Left ventricle myocardium inferior (tissue), 1 donor: ENCODE measurements around the gene CCDC91. TPM values are rescaled to one million over a fixed set of nuclear protein-coding genes. Genes with fewer than 3 reads are reported as not detected.
"Not testable (repeated sequence)": the region's sequence is repeated elsewhere in the genome, so short reads cannot be mapped to it uniquely, and the experiment has no call there.

Experiments
- DNase-seq: peaks from one replicate; pipeline ENCODE4 v3.0.0-alpha.2; 2020
- H3K27ac ChIP-seq: fragments of 200-600 bp; replicated peaks from 2 replicates; pipeline ENCODE4 v1.8.0; 2021
- H3K27me3 ChIP-seq: fragments of 200-600 bp; 2 replicates; pipeline ENCODE4 v1.8.0; 2021; ENCODE audit warnings: low read depth
- H3K36me3 ChIP-seq: fragments of 200-600 bp; 2 replicates; pipeline ENCODE4 v1.8.0; 2021
- H3K4me1 ChIP-seq: fragments of 200-600 bp; 2 replicates; pipeline ENCODE4 v1.8.0; 2021
- H3K4me3 ChIP-seq: fragments of 200-600 bp; 2 replicates; pipeline ENCODE4 v1.8.0; 2021; ENCODE audit warnings: mild to moderate bottlenecking, moderate library complexity
- H3K9me3 ChIP-seq: fragments of 200-600 bp; replicated peaks from 2 replicates; pipeline ENCODE4 v1.8.0; 2021
- CTCF ChIP-seq: fragments of 200-600 bp; IDR thresholded peaks from 2 replicates; pipeline ENCODE4 v1.8.0; 2021; ENCODE audit warnings: antibody characterized with exemption, mild to moderate bottlenecking, borderline replicate concordance
- intact Hi-C: fragments of 100-400 bp; cut with micrococcal nuclease; formaldehyde crosslinking; loops from one replicate; pipeline ENCODE4 v1.11.0; 2022
- total RNA-seq: library from RNA; stranded (reverse); fragmentation: NEBNext Ultra II Directional; extraction: Animal tissue kit (Norgen Biotek cat#: 25700); gene quantifications from one replicate; pipeline ENCODE4 v1.2.1, GENCODE V29; 2021
- donor health status: DM: no; HTN: yes; CAD: no; lungs with severe emphysema.

Gene CCDC91
- total RNA-seq, 1 donor from 2014 or later, result 46.4 TPM

DNA sequence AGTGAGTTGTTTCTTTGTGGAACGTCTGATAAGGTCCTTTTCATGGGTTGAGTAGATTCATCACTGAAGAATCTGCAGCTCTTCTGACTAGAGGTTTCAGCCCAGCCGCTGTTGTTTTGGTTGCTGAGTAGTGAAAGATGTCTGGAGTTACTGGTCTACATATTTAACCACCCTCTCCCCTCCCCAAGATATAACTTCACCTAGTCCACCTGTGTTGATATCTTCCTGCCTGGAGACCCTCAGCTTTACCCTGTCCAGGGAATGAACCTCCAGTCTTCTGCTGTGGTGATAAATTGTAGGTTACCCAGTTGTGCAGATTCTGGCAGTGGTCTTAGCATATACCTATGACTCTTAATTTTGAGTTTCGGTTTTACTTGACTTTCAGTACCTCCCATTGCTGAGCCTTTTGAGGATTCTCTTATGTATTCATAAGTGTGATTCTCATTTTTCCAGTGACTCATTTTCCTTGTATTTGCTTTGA is 62.9 kb downstream of the CCDC91 start:
- TF ChIP-seq CTCF, result no peak
- Histone ChIP-seq H3K4me3 (no peak overlapping the region), H3K27me3 (no peaks in the 10 kb centered on the region), H3K36me3 (no peaks in the 10 kb centered on the region), H3K4me1 (peaks cover 18% of the 10 kb centered on the region), H3K9me3 (no peaks in the 10 kb centered on the region), H3K27ac (no peak overlapping the region)
- intact Hi-C loops, result no loop called here
- no peak for DNase-seq

DNA sequence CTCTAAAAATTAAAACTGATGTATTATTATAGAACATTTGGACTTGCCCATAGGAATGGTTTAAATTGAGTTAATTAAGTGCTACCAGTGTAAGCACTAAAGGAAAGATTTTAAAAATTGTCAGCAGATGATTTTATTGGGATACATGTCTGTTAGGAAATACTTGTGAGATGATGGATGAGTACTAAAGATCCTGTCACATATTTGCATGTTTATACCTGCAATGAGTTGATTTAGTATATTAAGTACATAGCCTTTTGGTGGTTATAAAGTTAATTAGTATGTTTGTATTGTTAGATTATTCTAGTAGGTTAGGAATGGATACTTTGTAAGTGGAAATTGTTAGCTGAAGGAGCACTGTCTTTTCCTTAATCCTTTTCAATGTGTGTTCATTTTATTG is 67.2 kb downstream of the CCDC91 start:
- DNase-seq, result no peak
- H3K27ac ChIP-seq, result no peak overlapping the region
- H3K36me3 ChIP-seq, result no peaks in the 10 kb centered on the region
- no peak overlapping the region for H3K4me3 ChIP-seq
- TF ChIP-seq CTCF, result no peak
- intact Hi-C loops, result no loop called here
- no peaks in the 10 kb centered on the region for H3K9me3 ChIP-seq
- H3K27me3 ChIP-seq, result no peaks in the 10 kb centered on the region
- H3K4me1 ChIP-seq, result no peaks in the 10 kb centered on the region

GRCh38 chr12:28258998-28259397 is 68.7 kb downstream of the CCDC91 start:
- Histone ChIP-seq H3K27me3 (no peaks in the 10 kb centered on the region), H3K36me3 (peaks cover 3% of the 10 kb centered on the region), H3K4me1 (no peaks in the 10 kb centered on the region), H3K9me3 (no peaks in the 10 kb centered on the region), H3K27ac (no peak overlapping the region), H3K4me3 (no peak overlapping the region)
- TF ChIP-seq CTCF, result no peak
- intact Hi-C loops, result no loop called here
- no peak for DNase-seq

DNA sequence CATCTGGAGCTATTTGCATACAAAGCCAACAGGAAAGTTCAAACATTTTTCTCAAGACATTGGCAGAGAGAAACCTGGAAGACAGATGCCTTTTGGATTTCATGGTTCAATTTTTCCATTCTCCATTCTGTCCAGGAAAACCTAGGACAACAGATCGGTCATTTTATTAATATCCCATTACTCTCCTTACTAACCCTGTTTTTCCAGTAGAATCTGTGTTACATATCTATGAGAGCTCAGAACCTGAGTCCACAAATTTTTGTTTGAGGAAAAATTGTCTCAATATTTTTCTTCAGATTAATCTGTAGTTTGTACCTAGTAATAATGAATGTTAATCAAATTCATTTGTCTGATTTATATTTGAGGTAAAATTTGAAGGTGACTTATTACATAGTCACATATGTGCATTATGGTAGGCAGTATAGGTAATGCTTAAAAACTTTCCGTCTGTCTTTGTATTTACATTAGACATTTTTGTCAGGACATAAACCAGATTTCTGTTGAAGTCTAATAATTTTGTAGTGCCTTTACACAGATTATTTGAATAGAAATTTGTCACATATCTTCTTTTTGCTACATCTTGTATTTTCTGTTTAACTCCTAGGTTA is 75.3 kb downstream of the CCDC91 start:
- H3K27me3 ChIP-seq, result no peaks in the 10 kb centered on the region
- peaks cover 17% of the 10 kb centered on the region for H3K36me3 ChIP-seq
- DNase-seq, result no peak
- no peaks in the 10 kb centered on the region for H3K4me1 ChIP-seq
- no peak for TF ChIP-seq CTCF
- H3K27ac ChIP-seq, result no peak overlapping the region
- H3K9me3 ChIP-seq, result peaks cover 7% of the 10 kb centered on the region
- intact Hi-C loops, result no loop called here
- no peak overlapping the region for H3K4me3 ChIP-seq

DNA sequence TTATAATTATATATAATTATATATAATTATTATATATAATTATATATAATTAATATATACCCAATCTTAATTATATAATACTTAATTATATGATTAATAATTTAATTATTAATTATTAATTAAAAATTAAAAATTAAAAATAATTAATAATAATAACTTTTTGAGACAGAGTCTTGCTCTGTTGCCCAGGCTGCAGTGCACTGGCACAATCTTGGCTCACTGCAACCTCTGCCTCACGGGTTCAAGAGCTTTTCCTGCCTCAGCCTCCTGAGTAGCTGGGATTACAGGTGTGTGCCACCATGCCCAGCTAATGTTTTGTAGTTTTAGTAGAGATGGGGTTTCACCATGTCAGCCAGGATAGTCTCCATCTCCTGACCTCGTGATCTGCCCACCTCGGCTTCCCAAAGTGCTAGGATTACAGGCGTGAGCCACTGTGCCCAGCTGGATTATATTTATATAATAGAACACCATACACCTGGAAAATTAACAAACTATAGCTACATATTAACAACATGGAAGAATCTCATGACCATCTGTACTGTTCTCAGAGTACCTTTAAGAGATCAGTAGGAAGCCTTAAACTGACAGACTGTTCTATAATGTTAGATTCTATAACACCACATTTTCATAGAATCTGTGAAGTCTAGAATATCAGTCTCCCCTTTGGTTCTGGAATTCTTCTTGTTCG is 77.8 kb downstream of the CCDC91 start:
- H3K27me3 ChIP-seq, intact Hi-C loops, H3K4me3 ChIP-seq, DNase-seq, H3K27ac ChIP-seq, H3K4me1 ChIP-seq: not testable (repeated sequence)
- peaks cover 31% of the 10 kb centered on the region for H3K9me3 ChIP-seq
- peaks cover 38% of the 10 kb centered on the region for H3K36me3 ChIP-seq

- H3K27ac ChIP-seq, result no peak overlapping the region
- TF ChIP-seq CTCF, result no peak
- H3K36me3 ChIP-seq, result peaks cover 35% of the 10 kb centered on the region
- H3K4me3 ChIP-seq, result no peak overlapping the region
- peaks cover 31% of the 10 kb centered on the region for H3K9me3 ChIP-seq
- intact Hi-C loops, result no loop called here
- no peaks in the 10 kb centered on the region for H3K4me1 ChIP-seq
- H3K27me3 ChIP-seq, result no peaks in the 10 kb centered on the region
- DNase-seq, result no peak
These were observed 78.5 kb downstream of the CCDC91 start for GRCh38 chr12:28268608-28269229.
